GM19324 (cell line): ENCODE data around the gene IQCK.

Experiments
- ATAC-seq: cut with Tn5 transposase; IDR thresholded peaks from one replicate; pipeline ENCODE4 v1.9.1; 2021; ENCODE audit warnings: mild to moderate bottlenecking, moderate library complexity; ENCODE audit not compliant: unreplicated experiment, low FRiP score

The IQCK gene

GRCh38 chr16:19853132-19853741 lies 135.2 kb downstream of the IQCK start:
- ATAC-seq, result no peak

DNA sequence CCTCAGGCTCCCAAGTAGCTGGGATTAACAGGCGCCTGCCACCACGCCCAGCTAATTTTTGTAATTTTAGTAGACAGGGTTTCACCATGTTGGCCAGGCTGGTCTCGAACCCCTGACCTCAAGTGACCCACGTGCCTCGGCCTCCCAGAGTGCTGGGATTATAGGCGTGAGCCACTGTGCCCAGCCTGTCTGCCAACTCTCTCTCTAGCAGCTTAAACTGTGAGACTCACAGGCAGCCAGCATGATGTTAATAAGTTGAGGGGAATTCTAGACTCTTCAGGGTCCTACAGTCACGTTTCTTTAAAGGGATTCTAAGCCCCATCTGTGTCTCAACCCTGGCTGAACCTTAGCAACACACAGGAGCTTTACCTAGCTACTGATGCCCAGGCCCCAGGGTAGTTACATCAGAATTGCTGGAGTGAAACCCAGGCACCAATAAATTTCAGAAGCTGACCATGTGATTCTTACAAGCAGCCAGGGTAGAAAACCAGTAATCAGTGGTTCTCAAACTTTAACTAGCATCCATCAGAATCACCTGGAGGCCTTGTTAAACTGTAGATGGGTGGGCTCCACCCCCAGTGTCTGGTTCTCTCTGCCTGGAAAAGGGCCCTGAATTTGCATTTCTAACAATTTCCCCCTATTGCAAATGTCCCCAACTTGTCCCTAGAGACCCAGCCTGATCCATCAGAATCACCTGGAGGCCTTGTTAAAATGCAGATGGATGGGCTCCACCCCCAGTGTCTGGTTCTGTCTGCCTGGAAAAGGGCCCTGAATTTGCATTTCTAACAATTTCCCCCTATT lies 135.9 kb downstream of the IQCK start:
- no peak for ATAC-seq

DNA sequence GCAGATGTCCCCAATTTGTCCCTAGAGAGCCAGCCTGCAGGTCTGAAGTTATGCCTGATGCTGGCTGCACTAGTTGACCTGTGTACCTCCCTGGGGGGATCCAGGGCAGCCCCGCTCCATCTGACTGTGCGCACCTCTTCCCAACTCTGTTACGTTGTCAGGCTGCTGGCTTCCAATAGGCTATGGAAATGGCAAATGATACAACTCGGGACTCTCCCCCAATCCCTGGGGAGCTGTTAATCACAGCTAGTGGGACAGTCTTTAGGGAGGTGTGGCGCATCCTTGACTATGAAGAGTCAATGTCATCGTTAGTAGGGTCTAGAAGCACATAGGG lies 136.4 kb downstream of the IQCK start:
- ATAC-seq, result no peak

- ATAC-seq, result no peak
These were observed 138.0 kb downstream of the IQCK start for GRCh38 chr16:19856120-19856519.

- no peak for ATAC-seq
These were observed 139.7 kb downstream of the IQCK start for GRCh38 chr16:19857593-19858339.

DNA sequence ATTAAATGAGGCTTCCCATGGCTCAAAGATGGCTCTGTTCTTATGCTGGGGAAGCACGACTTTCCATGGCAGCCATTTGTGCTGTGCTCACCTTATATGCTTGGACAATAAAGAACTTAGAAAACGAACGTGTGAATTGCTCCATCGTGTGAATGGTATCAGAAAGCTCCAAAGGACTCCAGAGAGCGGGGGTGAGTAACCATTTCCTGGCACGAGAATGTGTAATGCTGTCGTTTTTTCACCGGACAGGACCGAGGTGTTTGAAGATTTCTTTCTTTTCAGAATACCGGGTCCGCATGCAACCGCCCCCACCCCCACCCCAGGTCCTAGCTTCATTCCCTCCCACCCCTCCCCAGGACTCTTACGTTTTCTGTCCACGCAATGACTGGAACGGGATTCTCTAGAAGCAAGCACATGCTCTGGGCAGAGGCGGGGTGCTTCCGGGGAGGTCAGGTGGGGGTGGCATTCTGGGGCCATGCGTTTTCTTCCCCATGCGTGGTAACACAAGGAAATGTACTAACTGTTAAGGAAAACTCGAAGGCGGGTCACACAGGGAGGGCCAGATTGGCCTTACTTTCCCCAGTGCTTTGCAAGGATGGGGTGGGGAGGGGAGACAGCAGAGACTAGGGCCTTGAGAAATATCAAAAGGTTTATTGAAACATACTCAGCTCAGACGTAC lies 140.4 kb downstream of the IQCK start:
- ATAC-seq, result no peak

- ATAC-seq, result no peak
These were observed 141.1 kb downstream of the IQCK start for GRCh38 chr16:19859166-19859565.

DNA sequence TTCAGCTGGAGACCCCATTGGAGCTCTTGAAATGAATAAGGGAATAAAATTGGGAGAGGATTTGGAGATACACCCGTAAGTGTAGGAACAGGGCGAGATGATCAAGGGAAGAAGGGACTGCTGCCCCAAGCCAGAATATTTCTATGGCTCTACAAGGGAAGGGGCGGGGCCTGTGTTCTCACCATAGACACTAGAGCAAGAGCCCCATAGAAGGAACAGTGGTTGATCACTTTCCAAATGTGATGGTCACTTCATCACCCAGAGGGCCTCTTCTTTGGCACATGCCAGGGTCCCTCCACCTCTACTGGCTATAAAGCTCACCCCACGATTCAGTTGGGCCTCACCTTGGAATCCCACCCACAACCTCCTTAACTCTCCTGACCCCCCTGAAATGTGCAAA lies 141.5 kb downstream of the IQCK start:
- no peak for ATAC-seq

- no peak for ATAC-seq
These were observed 142.3 kb downstream of the IQCK start for GRCh38 chr16:19860166-19861041.

GRCh38 chr16:19861133-19861532 lies 143.1 kb downstream of the IQCK start:
- no peak for ATAC-seq

DNA sequence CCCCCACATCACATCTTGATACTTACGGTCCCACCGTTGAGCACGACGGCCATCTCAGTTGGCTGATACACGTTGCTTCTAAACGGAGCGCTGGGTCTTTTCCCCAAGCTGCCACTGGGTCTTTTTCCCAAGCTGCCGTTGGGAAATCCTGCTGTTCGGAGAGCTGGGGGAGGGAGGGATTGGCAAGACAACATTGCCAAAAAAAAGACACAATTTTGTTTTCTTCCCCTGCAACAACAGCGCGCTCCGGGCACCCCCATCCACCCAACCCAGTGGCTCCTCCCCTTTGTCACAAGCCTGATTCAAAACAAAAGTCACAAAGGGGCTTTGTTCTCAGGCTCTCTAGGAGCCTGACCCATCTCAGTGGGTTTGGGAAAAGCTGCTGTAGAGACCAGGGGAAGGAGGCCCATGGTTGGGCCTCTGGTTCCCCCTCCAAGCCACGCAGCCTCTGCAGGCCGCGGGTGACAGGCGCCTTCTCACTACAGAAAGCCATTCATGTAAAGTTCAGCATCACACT lies 143.8 kb downstream of the IQCK start:
- no peak for ATAC-seq

GRCh38 chr16:19863990-19864389 lies 145.9 kb downstream of the IQCK start:
- no peak for ATAC-seq

GRCh38 chr16:19864566-19864965 lies 146.5 kb downstream of the IQCK start:
- ATAC-seq, result no peak

- ATAC-seq, result no peak
These were observed 150.3 kb downstream of the IQCK start for GRCh38 chr16:19868421-19868820.

DNA sequence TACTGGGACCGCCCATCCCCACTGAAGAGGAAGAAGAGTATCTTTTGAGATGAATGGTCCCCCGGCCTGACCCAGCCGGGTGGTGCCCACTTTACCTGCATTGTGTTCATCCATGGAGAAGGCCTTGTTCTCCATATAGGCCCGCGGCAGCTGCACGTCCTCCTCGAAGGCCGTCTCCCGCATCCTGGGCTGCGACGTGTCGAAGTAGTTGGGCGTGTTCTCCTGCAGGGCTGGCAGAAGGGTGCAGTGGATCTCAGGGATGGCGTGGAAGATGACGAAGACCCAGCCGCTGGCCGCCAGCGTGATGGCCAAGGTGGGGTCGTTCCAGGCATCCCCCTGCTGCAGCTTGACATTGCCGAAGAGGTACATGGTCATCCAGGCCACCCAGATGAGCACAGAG lies 153.7 kb downstream of the IQCK start:
- no peak for ATAC-seq

DNA sequence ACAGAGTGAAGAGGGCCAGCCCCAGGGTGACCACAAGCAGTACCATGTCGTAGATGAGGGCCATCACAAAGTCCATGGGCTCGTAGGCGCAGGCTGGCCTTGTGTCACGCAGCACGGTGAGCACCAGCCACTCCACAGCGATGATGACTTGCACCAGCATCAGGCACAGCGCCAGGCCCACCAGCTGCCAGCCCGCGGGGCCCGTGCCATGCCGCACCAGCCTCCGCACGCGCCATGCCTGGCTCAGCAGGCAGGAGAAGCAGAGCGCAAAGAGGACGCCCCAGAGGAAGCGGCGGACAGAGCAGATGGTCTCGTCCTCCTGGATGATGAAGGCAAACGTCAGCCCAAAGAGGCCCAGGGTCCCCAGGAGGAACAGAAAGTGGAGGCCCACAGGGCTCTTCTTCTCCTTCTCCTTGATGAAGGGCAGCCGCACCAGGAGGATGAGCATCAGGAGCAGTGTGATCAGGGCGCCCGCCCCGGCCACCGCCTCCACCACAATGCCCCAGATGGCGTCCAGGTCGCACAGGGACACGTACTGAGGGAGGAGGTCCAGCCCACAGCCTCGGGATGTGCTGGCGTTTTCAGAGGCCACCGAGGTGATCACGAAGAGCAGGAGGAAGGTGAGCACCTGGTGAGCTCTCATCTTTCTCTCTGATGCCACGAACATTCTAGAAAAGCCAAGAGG lies 154.2 kb downstream of the IQCK start:
- no peak for ATAC-seq

DNA sequence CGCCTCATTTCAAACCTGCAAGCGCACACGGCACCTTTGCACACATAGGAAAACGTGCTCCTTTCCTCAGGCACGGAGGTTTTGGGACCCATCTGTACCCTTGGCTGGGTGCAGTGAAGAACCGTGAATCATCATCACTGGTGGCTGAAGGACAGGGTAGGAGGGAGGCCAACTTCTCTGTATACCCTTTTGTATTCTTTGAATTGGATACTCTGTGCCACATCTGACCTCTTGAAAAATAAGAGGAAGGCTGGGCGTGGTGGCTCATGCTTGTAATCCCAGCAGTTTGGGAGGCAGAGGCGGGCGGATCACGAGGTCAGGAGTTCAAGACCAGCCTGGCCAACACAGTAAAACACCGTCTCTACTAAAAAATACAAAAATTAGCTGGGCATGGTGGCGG lies 154.9 kb downstream of the IQCK start:
- ATAC-seq, result no peak

DNA sequence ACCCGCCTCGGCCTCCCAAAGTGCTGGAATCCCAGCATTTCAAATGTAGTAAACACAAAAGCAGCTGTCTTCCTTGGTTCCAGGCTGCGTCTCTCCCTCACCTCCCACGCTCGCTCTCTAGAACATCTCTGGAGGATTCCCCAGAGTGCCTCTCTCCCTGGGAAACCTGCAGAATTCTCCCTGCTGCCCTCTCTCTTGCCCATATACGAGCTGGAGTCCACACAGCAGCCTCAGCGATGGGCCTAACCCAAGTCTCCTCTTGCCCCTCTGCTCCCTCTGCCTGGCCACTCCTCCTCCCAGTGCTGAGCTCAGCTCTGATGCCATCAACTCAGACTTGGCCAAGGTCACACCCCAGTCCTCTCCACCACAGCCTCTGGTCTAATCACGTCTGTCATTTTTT lies 156.0 kb downstream of the IQCK start:
- ATAC-seq, result no peak

- ATAC-seq, result no peak
These were observed 156.9 kb downstream of the IQCK start for GRCh38 chr16:19874851-19875546.
